GM12878 (cell line): ENCODE data around the gene TRRAP. TPM values are rescaled to one million over a fixed set of nuclear protein-coding genes. Genes with fewer than 3 reads are reported as not detected.

Experiments used
- ATAC-seq: fragments of 200-7000 bp; cut with Tn5 transposase; 3 replicates; pipeline ENCODE4 v1.9.1; 2020; ENCODE audit warnings: mild to moderate bottlenecking, moderate library complexity
- BruUV-seq: library from RNA; stranded (reverse); fragments of 400-500 nt; replicated peaks from 2 replicates; lab custom pipeline; 2021; lab: Mats Ljungman, UMichigan
- CTCF ChIA-PET: fragments of 300-600 bp; sonication (Branson Sonifier 250); formaldehyde crosslinking; extraction: SDS; loops from one replicate; lab custom pipeline; 2021; ENCODE audit warnings: inconsistent platforms; lab: Yijun Ruan, JAX
- POLR2A ChIA-PET: fragments of 350-600 bp; formaldehyde crosslinking; extraction: SDS; loops from one replicate; lab custom pipeline; 2021; ENCODE audit warnings: inconsistent platforms; lab: Charles Lee
- RAD21 ChIA-PET: fragments of 300-600 bp; sonication (Branson Sonifier 250); formaldehyde crosslinking; loops from one replicate; lab custom pipeline; 2023; ENCODE audit warnings: antibody characterized with exemption; ENCODE audit not compliant: unreplicated experiment; lab: Charles Lee
- SMC1A ChIA-PET: fragments of 300-600 bp; sonication (Branson Sonifier 250); formaldehyde crosslinking; loops from one replicate; lab custom pipeline; 2023; ENCODE audit not compliant: unreplicated experiment, uncharacterized antibody; lab: Charles Lee
- DNase-seq: peaks from one replicate; pipeline ENCODE4 v3.0.0-alpha.2; 2011; ENCODE audit warnings: low read depth, low spot score
- FAIRE-seq: peaks from 3 replicates; lab custom pipeline; 2011; peaks lifted over from hg19 to GRCh38; lab: Jason Lieb, UNC
- H2AFZ ChIP-seq: 2 replicates; pipeline ENCODE4 v1.6.0; 2011; ENCODE audit warnings: low read depth, low read length, control low read depth; ENCODE audit not compliant: control insufficient read depth
- H3K27ac ChIP-seq: 2 replicates; pipeline ENCODE4 v1.5.1; 2011; ENCODE audit warnings: control low read depth; ENCODE audit not compliant: control insufficient read depth, insufficient read depth
- H3K27me3 ChIP-seq, 2 experiments: replicated peaks in 1 of 2; 2 replicates each; pipeline versions ENCODE4 v1.6.0 to v1.6.1; 2011; ENCODE audit warnings: low read length in 1 of 2; ENCODE audit not compliant: control insufficient read depth in 2 of 2, insufficient read depth in 2 of 2
- H3K36me3 ChIP-seq, 2 experiments: 2 replicates each; pipeline ENCODE4 v1.5.1; 2011; ENCODE audit warnings: low read length in 1 of 2; ENCODE audit not compliant: control insufficient read depth in 2 of 2, insufficient read depth in 2 of 2
- H3K4me1 ChIP-seq: 2 replicates; pipeline ENCODE4 v1.6.1; 2011; ENCODE audit warnings: mild to moderate bottlenecking, low read length, moderate library complexity, mixed read lengths; ENCODE audit not compliant: control insufficient read depth, insufficient read depth
- H3K4me2 ChIP-seq: 2 replicates; pipeline ENCODE4 v1.6.0; 2011; ENCODE audit warnings: control low read depth; ENCODE audit not compliant: control insufficient read depth, insufficient read depth
- H3K4me3 ChIP-seq: fragments of 200-600 bp; sonication (generic); 2 replicates; pipeline ENCODE4 v1.5.1; 2016
- H3K79me2 ChIP-seq: 2 replicates; pipeline ENCODE4 v1.6.0; 2011; ENCODE audit warnings: low read length; ENCODE audit not compliant: control insufficient read depth, insufficient read depth
- H3K9ac ChIP-seq: 2 replicates; pipeline ENCODE4 v1.8.0; 2011; ENCODE audit warnings: low read length, control low read depth, mixed read lengths; ENCODE audit not compliant: control insufficient read depth, insufficient read depth
- H3K9me3 ChIP-seq: replicated peaks from 3 replicates; pipeline ENCODE4 v1.5.1; 2011; ENCODE audit warnings: mild to moderate bottlenecking, low read length; ENCODE audit not compliant: control insufficient read depth, insufficient read depth
- H4K20me1 ChIP-seq: 2 replicates; pipeline ENCODE4 v1.6.0; 2011; ENCODE audit not compliant: control insufficient read depth, insufficient read depth
- BCL11A ChIP-seq: IDR thresholded peaks from 2 replicates; pipeline ENCODE4 v1.6.1; 2011; ENCODE audit warnings: low read depth, low read length
- CBX3 ChIP-seq: fragments of 200-600 bp; sonication (generic); IDR thresholded peaks from 2 replicates; pipeline ENCODE4 v1.6.1; 2016; ENCODE audit warnings: low read depth, borderline replicate concordance
- CHD1 ChIP-seq: IDR thresholded peaks from 2 replicates; pipeline ENCODE4 v1.6.1; 2012; ENCODE audit warnings: low read depth, low read length, improper control_type of control experiment
- E2F8 ChIP-seq: fragments of 450-650 bp; IDR thresholded peaks from 2 replicates; pipeline ENCODE4 v1.6.1; 2018; ENCODE audit warnings: mild to moderate bottlenecking, low read depth, moderate library complexity; ENCODE audit not compliant: partially characterized antibody
- IRF4 ChIP-seq: IDR thresholded peaks from 2 replicates; pipeline ENCODE4 v1.6.1; 2011; ENCODE audit warnings: low read depth, low read length
- KAT2A ChIP-seq: conservative IDR thresholded peaks from 2 replicates; pipeline ENCODE4 v1.6.1; 2011; ENCODE audit warnings: low read depth, low read length; ENCODE audit not compliant: control insufficient read depth
- MTA2 ChIP-seq: fragments of 450-650 bp; IDR thresholded peaks from 2 replicates; pipeline ENCODE4 v1.6.1; 2016; ENCODE audit warnings: low read depth, mild to moderate bottlenecking, moderate library complexity
- NRF1 ChIP-seq: conservative IDR thresholded peaks from 2 replicates; pipeline ENCODE4 v1.6.1; 2011; ENCODE audit warnings: mild to moderate bottlenecking, low read depth, low read length, improper control_type of control experiment
- RAD51 ChIP-seq: fragments of 450-650 bp; IDR thresholded peaks from 2 replicates; pipeline ENCODE4 v1.6.1; 2016; ENCODE audit warnings: moderate library complexity, mild to moderate bottlenecking, inconsistent platforms
- RBBP5 ChIP-seq: fragments of 200-600 bp; sonication (generic); conservative IDR thresholded peaks from 2 replicates; pipeline ENCODE4 v1.6.1; 2016
- TARDBP ChIP-seq: IDR thresholded peaks from 2 replicates; pipeline ENCODE4 v1.6.1; 2016; ENCODE audit warnings: borderline replicate concordance
- ZNF207 ChIP-seq: fragments of 450-650 bp; IDR thresholded peaks from 2 replicates; pipeline ENCODE4 v1.6.1; 2014; ENCODE audit warnings: antibody characterized with exemption, mild to moderate bottlenecking, borderline replicate concordance
- WGBS: methylation state at CpG from one replicate; pipeline ENCODE4 v1.1.6; 2016; ENCODE audit warnings: low lambda C conversion rate; ENCODE audit not compliant: insufficient replicate concordance, insufficient coverage; ENCODE audit errors: missing lambda C conversion rate; 5-methylcytosine and 5-hydroxymethylcytosine counted together
- in situ Hi-C: fragments of 300-500 bp; cut with MboI; formaldehyde crosslinking; loops from 9 replicates; pipeline ENCODE4 v1.14.3; 2018; ENCODE audit warnings: mixed read lengths
- intact Hi-C: fragments of 100-400 bp; cut with micrococcal nuclease; formaldehyde crosslinking; loops from one replicate; pipeline ENCODE4 v1.14.2; 2022; ENCODE audit not compliant: unreplicated experiment
- polyA plus RNA-seq, 11 experiments: library from polyadenylated mRNA; depleted of rRNA in 4 of 11; unstranded in 6 of 11; stranded (reverse) in 5 of 11; fragments of >200 nt; fragmentation: Nextera tagmentation in 4 of 11; fragmentation: Illumina TruSeq in 1 of 11; extraction: Ambion mirVana in 4 of 11; extraction: Trizol in 1 of 11; gene quantifications; 1 replicate in 1 of 11; 2 replicates in 10 of 11; pipeline versions ENCODE4 v1.2.1 to v1.2.3, GENCODE V29; 2011 to 2016; ENCODE audit warnings: inconsistent platforms in 2 of 11, missing spikeins in 2 of 11, low read depth in 1 of 11
- total RNA-seq, 4 experiments: library from RNA; depleted of rRNA in 3 of 4; stranded (reverse); fragments of >200 nt in 3 of 4; fragmentation: Illumina TruSeq in 1 of 4; extraction: Trizol in 1 of 4; gene quantifications; 2 replicates each; pipeline versions ENCODE4 v1.2.1 to v1.2.3, GENCODE V29; 2013 to 2021

The TRRAP gene
- total and polyA plus RNA-seq, 10 of the 15 experiments (the other 5 are each of a cell fraction or from before 2014, with no cell fraction given): 1.1 to 39.3 (median 8.5) TPM

- Histone ChIP-seq H3K4me1 (no peaks in the 10 kb centered on the region), H3K4me2 (no peak overlapping the region), H4K20me1 (no peaks in the 10 kb centered on the region), H3K9ac (no peak overlapping the region), H3K4me3 (no peak overlapping the region), H3K9me3 (no peaks in the 10 kb centered on the region), H2AFZ (no peak overlapping the region), H3K27me3 (no peaks in the 10 kb centered on the region), H3K79me2 (no peaks in the 10 kb centered on the region), H3K36me3 (peaks cover 10 to 23% of the 10 kb centered on the region in 2 experiments), H3K27ac (no peak overlapping the region)
- ChIA-PET SMC1A (no interaction called here), CTCF (interaction anchor here (5.0 kb wide), 1 partner anchor 13 kb away, joined by 29 read pairs; the partner anchor contains the start of gene TRRAP), RAD21 (no interaction called here), POLR2A (interaction anchor here (1.3 kb wide), 1 partner anchor 13 kb away, joined by 3 read pairs; no protein-coding TSS in a partner anchor)
- in situ Hi-C loops: no loop called here
- no peak for DNase-seq
- WGBS: over 99% methylated on average over 7 of the region's 7 CpGs
- no peak for ATAC-seq
- TF ChIP-seq KAT2A: no peak
- no peak for TF ChIP-seq CHD1
- TF ChIP-seq IRF4: no peak
- TF ChIP-seq RBBP5: no peak
- no peak for TF ChIP-seq NRF1
- no peak for TF ChIP-seq CBX3
- no peak for TF ChIP-seq ZNF207
- TF ChIP-seq BCL11A: no peak
- TF ChIP-seq MTA2: no peak
- no peak for TF ChIP-seq RAD51
- TF ChIP-seq TARDBP: no peak
- no peak for TF ChIP-seq E2F8
- TF ChIP-seq, all 136 proteins: peak for 0
- FAIRE-seq: no peak
- BruUV-seq: no TSS peak
- intact Hi-C loops: no loop called here
These were observed 14.3 kb downstream of the TRRAP start for GRCh38 chr7:98892609-98893008.
